NCI-H1417 (cell line): ENCODE data around the gene RNFT2.
"Not testable (repeated sequence)": the region's sequence is repeated elsewhere in the genome, so short reads cannot be mapped to it uniquely, and the experiment has no call there.

Experiments used
- DNase-seq, 3 experiments: peaks; one replicate each; lab custom pipeline; 2025; lab: John Stamatoyannopoulos, UW

The RNFT2 gene

DNA sequence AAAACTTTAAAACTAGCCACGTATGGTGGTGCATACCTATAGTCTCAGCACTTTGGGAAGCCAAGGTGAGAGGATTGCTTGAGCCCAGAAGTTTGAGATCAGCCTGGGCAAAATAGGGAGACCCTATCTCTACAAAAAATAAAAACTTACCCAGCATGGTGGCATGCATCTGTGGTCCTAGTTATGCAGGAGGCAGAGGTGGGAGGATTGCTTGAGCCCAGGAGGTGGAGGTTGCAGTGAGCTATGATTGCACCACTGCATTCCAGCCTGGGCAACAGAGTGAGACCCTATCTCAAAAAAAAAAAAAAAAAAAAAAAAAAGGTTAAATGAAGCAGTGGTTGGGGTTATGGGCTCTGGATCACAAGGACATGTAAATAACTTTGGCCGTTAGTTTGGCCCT lies 4.7 kb downstream of the RNFT2 start:
- not testable (repeated sequence) for DNase-seq

DNA sequence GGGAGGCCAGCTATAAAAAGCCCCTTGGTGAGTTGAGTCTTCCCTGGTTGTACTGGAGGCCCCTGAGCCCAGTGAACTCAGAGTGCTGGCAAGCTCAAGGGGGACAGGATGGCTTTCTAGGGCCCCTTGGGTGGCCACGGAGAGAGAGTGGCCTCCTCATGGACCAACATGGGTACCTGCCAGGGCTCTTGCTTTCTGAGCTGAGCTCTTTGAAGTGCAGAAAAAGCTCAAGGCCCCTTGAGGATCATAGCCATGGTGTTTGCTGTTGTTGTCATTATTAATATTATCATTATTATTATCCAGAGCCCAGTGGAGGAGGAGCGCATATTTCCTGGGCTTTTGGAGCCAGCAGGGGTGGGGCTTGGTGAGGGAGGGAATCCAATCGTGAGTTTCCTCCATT lies 6.7 kb downstream of the RNFT2 start:
- no peak for DNase-seq

DNA sequence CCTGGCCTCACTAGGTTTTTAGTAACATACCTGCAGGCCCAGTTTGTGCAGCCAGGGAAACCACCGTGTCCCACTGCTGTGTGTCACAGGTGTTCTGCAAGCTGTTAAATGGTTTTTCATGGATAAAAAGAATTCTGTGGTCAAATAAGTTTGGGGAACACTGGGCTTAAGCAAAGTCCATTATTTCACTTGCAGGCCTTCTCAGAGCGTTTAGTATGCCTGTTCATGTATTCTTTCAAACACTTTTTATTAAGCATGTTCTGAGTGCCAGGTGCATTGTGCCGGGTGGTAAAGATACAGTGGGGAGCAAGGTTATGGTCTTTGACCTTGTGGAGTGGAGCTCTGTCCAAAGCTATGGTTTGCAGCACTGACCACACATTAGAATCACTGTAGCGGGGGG lies 7.4 kb downstream of the RNFT2 start:
- DNase-seq: no peak

DNA sequence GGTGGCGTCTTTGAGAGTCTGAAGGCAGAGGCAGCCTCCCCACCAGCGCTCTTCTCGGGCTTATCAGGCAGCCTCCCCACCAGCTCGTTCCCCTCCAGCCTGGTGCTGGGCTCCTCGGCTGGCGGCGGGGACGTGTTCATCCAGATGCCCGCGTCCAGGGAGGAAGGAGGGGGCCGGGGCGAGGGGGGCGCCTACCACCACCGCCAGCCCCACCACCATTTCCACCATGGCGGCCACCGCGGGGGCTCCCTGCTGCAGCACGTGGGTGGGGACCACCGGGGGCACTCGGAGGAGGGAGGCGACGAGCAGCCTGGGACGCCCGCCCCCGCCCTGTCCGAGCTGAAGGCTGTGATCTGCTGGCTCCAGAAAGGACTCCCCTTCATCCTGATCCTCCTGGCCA lies 11.8 kb downstream of the RNFT2 start:
- DNase-seq: no peak

DNA sequence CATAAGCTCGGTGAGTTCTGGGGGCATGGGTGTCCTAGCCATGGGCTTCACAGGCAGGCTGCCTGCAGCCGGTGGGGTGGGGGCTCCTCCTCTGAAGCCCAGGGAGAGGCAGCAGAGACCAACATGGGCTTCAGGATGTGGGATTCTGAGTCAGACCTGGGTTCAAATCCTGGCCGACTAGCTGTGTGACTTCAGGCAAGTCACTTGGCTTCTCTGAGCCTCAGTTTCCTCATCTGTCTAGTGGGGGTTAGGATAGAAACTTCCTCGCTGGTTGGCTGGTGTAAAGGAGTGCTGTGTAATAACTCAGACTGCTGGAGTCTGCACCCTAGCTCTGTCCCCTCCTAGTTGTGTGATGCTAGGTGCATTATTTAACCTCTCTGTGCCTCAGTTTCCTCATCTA lies 12.2 kb downstream of the RNFT2 start:
- no peak for DNase-seq

DNA sequence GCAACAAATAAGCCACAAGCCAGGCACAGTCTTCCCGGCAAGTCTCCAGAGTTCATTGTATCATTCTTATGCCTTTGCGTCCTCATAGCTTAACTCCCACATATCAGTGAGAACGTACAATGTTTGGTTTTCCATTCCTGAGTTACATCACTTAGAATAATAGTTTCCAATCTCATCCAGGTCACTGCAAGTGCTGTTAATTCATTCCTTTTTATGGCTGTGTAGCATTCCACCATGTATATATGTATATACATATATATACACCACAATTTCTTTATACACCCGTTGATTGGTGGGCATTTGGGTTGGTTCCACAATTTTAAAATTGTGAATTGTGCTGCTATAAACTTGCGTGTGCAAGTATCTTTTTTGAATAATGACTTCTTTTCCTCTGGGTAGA lies 16.0 kb downstream of the RNFT2 start:
- not testable (repeated sequence) for DNase-seq

DNA sequence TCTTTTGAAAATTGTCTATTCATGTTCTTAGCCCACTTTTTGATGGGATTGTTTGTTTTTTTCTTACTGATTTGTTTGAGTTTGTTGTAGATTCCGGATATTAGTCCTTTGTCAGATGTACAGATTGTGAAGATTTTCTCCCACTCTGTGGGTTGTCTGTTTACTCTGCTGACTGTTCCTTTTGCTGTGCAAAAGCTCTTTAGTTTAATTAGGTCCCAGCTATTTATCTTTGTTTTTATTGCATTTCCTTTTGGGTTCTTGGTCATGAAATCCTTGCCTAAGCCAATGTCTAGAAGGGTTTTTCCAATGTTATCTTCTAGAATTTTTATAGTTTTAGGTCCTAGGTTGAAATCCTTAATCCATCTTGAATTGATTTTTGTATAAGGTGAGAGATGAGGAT lies 16.7 kb downstream of the RNFT2 start:
- not testable (repeated sequence) for DNase-seq

DNA sequence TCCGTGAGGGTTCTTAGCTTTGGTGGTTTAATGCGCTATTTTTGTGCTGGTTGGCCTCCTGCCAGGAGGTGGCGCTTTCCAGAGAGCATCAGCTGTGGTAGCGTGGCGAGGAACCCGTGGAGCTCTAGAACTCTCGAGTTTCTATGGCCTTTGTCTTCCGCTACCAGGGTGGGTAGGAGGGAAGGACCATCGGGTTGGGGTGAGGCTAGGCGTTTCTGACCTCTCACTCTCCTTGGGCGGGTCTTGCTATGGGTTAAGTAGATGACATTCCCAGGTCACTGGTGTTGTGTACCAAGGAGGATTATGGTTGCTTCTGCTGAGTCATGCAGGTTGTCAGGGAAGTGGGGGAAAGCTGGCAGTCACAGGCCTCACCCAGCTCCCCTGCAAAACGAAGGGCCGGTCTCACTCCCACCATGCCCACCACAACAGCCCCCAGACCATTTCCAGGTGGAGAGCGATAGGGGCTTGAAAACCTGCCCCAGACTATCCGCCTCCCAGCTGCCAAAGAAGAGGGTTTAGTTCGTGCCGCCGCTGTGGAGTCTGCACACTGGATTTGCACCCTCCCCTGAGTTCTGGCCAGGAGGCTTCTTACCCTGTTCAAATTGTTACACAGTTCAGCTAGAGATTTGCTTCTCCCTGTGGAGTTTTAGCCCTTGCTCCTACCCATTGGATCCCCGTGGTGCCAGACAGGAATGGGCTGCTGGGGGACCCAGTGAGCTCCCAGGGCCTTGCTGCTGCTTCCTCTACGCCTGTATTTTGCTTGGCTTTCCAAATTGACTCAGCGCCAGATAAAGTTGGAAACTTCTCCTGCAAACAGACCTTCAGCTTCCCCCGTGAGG lies 21.9 kb downstream of the RNFT2 start:
- no peak for DNase-seq

DNA sequence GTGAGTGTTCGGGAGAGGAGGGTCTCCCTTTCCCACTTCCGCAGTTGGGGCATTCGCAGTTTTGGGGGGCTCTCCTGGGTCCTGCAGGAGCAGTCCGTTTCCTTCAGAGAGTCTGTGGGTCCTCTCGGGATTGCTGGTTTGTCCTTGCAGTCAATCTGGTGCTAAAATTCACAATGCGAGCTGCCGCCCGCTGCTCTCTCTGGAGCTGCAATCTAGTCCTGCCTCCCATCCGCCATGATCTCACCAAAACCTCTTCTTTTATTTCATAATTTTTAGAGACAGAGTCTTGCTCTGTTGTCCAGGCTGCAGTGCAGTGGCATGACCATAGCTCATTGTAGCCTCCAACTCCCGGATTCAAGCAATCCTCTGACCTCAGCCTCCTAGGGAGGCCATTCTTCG lies 22.5 kb downstream of the RNFT2 start:
- DNase-seq: no peak

DNA sequence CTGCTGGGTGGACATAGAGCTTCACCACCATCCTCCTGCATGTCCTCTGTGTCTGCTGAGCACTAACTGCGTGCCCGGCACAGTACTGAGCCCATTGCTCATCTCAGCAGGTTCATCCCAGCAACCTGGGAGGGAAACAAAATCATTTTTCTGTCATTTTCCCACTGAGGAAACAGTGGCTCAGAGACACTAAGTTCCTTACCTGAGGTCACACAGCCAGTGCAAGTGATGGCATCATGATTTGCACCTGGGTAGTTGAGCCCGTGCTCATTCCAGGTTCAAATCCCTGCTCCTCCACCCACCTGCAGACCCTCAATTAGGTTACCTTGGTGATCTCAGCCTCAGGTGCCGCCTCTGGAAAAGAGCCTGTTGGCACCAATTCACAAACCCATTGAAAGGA lies 23.4 kb downstream of the RNFT2 start:
- DNase-seq: no peak

DNA sequence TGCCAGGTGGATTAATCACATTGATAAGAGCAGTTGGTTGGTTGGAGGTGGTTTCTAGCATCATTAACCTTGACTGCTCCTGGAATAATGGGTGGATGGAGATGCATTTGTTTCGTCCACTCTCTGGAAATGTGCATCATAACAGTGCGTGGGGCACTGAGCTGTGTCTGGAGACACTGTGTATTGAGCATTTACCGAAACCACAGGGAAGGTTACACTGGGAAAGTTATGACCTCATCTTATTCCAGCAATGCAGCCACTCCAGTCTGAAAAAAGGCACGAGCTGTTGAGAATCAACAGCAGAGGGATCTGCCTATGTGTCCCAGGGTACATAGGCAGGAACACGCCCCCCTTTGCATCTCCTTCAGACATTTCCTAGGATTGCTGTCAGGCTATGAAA lies 27.2 kb downstream of the RNFT2 start:
- DNase-seq: no peak

DNA sequence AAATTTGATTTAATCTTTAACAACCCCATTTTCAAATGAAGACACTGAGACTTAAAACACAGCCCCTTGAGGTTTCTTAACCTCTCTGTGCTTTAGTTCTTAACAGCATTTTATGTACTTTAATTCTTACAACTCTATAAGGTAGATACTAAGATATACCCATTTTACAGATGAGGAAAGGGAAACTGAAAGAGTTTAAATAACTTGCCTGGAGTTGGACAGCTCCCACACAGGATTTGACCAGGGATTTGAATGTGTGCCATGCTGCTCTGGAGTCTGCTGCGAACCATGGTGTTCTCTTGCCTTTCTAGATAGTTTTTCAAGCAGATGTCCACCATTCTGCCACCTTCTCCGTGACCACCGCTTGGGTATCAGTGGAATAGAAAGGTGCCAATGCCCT lies 28.2 kb downstream of the RNFT2 start:
- no peak for DNase-seq

DNA sequence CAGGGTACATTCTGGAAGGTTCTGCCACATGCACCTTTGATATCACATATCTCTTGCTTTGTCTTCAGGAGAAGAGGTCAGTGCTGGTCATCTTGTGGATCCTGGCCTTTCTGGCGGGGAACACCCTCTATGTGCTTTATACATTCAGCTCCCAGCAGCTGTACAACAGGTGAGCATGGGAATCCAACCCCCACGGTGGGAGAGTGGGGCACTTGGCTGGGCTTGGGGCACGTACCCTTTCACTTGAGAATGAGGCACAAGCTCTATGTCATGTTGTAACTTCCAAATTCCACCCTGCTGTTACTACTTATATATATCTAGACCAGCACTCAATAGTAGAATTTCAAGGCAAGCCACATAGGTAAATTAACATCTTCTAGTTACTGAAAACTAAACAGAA lies 28.6 kb downstream of the RNFT2 start:
- no peak for DNase-seq

DNA sequence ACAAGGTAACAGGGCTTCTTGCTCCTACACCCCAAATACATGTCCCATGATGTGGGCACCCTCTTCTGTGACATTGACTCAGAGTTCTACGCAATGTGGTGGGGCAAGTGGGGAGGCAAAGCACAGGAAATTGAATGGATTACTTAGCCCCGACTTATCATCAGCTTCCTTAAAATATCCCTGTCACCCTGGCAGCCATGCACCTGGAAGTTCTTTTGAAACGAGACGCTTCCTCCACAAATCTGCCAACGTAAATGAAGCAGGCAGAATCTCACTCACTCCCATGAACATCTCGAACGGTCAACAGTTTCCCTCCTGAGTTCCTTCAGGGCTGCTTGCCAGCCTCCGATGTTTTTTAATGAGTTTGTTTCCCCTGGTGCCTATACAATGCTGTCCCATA lies 33.5 kb downstream of the RNFT2 start:
- DNase-seq: no peak

DNA sequence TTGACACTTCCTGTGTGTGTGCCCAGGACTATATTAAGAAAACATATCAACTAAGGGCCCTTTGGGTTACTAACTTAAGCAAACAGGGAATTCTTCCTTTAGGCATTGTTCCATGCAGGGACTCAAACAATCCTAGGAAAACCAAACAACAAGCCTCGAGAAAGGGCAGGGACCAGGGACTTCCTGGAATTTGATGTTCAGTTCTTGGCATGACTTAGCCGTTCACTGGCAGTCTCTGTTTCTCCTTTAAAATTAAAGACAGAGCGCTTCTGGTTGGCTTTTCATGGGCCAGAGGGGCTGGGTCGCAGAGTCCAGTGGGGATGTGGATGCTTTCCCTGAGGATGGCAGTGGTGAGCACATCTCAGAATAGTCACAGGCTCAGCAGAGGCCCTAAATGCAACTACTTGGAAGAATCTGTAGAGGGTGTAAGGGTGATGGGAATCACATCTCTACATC lies 35.2 kb downstream of the RNFT2 start:
- no peak for DNase-seq

DNA sequence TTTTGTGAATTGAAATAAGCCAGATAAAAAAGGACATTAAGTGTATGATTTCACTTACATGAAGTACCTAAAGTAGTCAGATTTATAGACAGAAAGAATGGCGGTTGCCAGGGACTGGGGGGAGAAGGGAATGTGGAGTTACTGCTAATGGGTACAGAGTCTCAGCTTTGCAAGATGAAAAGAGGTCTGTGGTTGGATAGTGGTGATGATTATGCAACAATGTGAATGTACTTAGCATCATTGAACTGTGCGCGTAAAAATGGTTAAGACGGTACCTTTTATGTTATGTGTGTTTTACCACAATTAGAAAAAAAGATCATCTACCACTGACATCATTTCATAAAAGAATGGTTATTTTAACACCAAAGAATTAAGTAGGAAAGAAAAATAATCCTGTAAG lies 35.9 kb downstream of the RNFT2 start:
- no peak for DNase-seq

DNA sequence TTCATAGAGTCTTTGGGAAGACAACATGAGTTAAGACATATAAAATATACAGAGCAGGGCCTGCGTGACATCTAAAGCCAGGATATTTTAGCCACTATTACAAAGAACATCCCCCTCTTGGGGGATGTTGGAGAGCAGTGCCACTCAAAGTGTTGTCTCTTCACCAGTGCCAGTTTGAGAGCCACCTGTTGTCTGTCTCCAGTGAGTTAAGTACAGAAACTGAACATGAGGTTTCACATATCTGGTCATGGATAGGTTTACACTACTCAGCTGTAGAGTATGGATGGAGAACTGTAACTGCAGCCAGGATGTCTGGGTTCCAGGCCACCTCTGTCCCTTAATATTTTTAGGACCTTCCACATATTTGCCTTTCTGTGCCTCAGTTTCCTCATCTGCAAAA lies 39.1 kb downstream of the RNFT2 start:
- peak in 1 of 3 experiments; percentile 69 for DNase-seq

DNA sequence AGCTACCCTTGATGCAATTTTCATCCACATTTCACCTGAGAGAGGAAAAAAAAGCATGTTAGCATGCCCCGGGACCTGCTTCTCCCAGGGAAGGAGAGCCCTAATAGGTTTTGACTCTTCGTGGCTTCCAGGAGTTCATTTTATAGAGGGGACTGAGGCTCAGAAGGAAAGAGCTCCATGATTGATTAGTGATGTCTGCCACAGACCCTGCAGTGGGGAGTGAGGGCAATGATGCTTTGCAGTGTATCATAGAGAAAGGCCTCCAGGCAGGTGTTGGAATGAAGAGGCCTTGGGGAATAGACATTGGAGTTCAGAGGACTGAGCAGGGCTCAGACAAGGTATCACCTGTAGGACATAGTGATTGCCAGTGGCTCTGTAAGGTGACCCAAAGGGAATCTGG lies 41.5 kb downstream of the RNFT2 start:
- no peak for DNase-seq

DNA sequence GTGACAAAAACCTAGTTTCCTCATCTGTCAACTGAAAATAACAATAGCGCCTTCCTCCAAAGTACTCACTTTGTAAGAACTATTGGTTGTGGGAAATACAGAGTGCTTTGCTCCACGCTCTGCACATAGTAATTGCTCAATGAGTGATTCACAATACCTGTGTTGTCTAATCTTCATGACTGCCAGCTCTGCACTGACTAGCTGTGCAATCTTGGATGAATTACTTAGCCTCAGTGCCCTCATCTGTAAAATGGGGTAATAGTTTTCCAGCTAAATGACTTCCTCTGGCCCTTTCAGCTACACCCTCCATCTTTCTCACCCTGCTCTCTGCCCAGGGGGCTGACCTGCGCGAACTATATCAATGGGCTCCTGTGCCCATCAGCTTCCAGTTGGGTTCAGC lies 42.8 kb downstream of the RNFT2 start:
- DNase-seq: no peak

DNA sequence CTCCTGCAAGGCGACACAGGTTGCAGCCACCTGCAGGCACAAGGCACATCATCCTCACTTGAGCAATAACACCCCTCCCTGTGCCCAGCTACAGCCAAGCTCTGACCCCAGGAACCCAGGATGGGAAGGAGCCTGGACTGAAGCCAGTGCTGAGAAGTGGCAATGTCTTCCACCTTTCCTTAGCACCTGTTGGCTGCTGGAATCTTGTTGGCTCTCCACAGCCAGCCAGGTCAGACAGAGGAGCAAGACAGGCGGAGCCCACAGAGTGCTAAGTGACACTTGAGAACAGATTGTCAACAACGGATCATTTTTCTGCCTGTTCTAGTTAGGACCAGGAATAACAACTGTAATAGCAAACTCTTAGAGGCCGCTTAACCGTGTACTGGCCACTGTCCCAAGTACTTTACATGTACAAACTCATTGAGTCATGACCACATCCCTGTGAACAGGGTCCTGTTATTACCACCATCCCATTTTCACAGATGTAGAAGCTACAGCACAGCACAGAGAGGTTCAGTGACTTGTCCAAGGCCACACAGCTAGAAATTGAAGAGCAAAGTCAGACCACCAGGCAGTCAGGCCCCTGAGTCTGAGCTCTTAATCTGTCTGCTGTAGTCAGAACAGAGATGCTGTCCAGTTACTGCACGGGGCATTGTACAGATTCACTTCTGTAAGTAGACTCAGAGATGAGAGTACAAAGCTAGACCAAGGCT lies 45.6 kb downstream of the RNFT2 start:
- peak in 1 of 3 experiments; percentile 90 for DNase-seq

DNA sequence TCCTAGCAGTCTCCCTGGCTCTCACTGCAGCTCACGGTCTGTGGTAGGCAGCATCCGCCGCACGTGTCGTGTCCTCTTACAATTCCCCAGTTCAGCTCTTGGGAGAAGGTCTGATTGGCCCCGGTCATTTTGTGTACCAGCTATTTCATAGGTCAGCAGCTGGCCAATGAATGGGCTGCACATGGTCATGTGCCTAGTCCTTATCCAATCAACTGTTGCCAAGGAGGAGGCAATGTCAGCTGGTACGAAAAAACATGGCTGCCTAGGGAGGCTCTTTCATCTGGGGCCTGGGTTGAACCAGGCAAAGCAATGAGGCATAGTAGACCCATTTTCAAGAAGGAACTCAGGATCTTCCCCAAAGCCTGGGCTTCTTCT lies 46.1 kb downstream of the RNFT2 start:
- no peak for DNase-seq

DNA sequence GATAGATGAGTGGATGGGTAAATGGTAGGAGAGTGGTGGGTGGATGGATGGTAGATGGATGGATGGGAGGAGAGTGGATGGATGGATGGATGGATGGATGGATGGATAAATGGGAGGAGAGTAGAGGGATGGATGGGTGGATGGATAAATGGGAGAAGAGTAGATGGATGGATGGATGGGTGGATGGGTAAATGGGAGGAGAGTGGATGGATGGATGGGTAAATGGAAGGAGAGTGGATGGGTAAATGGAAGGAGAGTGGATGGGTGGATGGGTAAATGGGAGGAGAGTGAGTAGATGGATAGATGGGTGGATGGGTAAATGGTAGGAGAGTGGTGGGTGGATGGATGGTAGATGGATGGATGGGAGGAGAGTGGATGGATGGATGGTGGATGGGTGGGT lies 51.4 kb downstream of the RNFT2 start:
- DNase-seq: not testable (repeated sequence)

DNA sequence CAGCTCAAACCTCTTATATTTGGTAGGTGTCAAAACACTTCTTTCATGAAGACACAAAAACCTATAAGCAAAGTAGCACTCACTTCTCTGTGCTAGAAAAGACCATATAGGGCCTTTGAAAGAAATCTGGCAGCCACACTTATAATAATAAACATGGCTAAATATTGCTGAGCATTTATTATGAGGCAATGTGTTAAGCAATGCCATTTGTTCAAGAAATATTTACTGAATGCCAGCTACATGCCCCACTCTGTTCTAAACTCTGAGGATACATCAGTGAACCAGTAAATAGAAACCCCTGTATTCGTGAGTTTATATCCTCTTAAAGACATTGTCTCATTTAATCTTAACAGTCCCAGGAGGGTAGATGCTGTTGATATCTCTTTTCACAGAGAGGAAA lies 52.0 kb downstream of the RNFT2 start:
- no peak for DNase-seq

DNA sequence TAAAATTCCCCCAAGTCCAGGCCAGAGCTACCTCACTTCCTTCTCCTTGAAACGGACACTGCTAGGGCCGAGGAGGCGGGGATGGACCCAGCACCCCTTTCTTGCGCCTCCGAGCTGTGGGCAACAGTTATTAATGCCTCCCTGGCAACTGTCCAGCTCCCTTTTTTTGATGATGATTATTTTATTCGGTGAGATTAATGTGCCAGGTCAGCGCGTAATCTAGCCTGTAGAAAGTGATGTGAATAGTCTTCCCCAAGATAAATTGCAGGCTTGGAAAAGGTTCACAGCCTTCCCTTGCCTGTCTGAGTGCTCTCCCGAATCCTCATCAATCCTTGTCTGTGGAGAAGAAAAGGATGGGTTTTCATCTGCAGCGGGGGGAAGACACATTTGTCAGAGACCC lies 54.3 kb downstream of the RNFT2 start:
- DNase-seq: no peak
